GM20000 (cell line): ENCODE measurements around the gene SS18.

Source experiments
- DNase-seq: peaks from one replicate; pipeline ENCODE4 v3.0.0; 2012; ENCODE audit warnings: low spot score
- CTCF ChIP-seq: IDR thresholded peaks from 2 replicates; pipeline ENCODE4 v1.5.1; 2012; ENCODE audit warnings: mild to moderate bottlenecking, control low read depth; ENCODE audit errors: extremely low read depth, missing control alignments

The SS18 gene

GRCh38 chr18:26046419-26047077, 43.9 kb downstream of the SS18 start:
- no peak for TF ChIP-seq CTCF

GRCh38 chr18:26044807-26045206, 45.6 kb downstream of the SS18 start:
- no peak for TF ChIP-seq CTCF

More at GRCh38 chr18:26046419-26047077, 43.9 kb downstream of the SS18 start:
- no peak for DNase-seq

GRCh38 chr18:26040051-26040656, 50.3 kb downstream of the SS18 start:
- TF ChIP-seq CTCF = no peak
- no peak for DNase-seq

More at GRCh38 chr18:26044807-26045206, 45.6 kb downstream of the SS18 start:
- DNase-seq = no peak

- DNase-seq = no peak
- no peak for TF ChIP-seq CTCF
These were observed 51.2 kb downstream of the SS18 start for GRCh38 chr18:26039203-26039602.

GRCh38 chr18:26036635-26037034, 53.8 kb downstream of the SS18 start:
- DNase-seq = no peak
- no peak for TF ChIP-seq CTCF

GRCh38 chr18:26034850-26035497, 55.4 kb downstream of the SS18 start:
- TF ChIP-seq CTCF = no peak
- no peak for DNase-seq

GRCh38 chr18:26022585-26022984, 67.8 kb downstream of the SS18 start:
- no peak for TF ChIP-seq CTCF

More at GRCh38 chr18:26022585-26022984, 67.8 kb downstream of the SS18 start:
- no peak for DNase-seq
